ENCODE results near the gene PRR19.
"Not testable (repeated sequence)": the region's sequence is repeated elsewhere in the genome, so short reads cannot be mapped to it uniquely, and the experiment has no call there.

Gene PRR19

DNA sequence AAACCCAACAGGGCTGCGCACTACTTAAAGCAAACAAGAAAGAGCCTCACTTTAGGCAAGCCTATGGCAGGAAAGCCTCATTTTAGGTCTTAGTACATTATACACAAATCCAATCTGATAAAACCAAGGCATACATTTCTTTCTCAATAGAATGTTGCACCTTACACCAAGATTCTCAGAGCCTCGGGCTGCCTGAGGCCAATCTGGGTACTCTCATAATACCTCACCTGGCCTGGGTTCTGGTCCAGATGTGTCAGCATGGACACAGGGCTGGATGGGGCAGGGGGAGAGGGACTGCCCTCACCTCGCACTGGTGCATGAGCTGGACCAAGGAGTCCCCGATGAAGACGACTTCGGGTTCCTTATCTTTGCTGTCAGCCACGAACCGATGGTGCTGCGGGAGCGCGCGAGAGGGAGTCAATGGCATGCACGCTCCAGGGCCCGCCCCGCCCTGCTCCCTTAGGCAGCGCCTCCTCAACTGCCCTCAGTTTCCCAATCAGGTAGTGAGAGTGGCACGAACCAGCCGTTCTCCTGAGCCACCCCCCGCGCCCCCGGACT, at the start of gene PRR19:
Gene PRR19 (plus strand): TSS at position 487 of the 558 bp plus-strand sequence. CDS start 7,453 bp downstream, outside the sequence.
- FAIRE-seq (no peak), DNase-seq (ENCODE audit: extremely low spot score, insufficient read length, low read depth) (no peak)

GRCh38 chr19:42252365-42253244, 49.3 kb upstream of the PRR19 start:
- FAIRE-seq (peak; percentile 35), DNase-seq (ENCODE audit: extremely low spot score, insufficient read length, low read depth) (no peak)

GRCh38 chr19:42253245-42254088, 48.5 kb upstream of the PRR19 start:
- DNase-seq (ENCODE audit: extremely low spot score, insufficient read length, low read depth) (no peak), FAIRE-seq (peak; percentile 74)

DNA sequence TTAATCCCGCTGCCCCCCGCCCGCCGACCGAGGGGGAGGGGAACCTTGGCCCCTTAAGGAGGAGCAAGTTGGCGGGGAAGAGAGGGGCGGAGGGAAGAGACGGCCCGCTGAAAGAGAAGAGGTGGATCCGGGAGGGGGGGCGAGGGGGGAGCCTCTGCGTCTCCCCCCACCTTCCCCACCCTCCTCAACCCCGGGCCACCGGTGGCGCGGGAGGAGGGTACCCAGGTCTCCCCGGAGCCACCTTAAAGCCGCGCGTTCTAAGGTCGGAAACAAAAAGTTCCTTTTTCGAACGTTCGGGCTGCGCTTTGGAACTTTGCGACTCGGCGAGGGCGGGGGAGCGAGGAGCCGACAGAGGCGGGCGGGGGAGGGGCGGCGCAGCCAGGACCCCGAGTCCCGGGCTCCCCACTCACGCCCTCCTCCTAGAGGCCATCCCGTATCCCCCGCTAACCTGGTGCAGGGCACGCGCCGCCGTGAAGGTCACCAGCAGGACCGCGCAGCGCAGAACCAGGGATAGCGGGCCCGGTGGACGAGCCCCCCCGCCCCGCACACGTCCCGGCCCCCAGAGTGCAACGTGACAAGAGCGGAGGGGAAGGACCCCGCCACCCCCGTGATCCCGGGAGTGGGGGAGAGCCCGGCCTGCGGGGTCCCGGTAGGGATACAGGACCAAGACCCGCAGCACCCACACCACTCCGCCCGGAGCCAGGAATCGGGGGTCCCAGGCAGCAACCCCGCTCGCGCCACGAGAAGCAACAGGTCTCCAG, 47.7 kb upstream of the PRR19 start:
- DNase-seq (ENCODE audit: extremely low spot score, insufficient read length, low read depth) (no peak), FAIRE-seq (peak; percentile 53)

- DNase-seq (ENCODE audit: extremely low spot score, insufficient read length, low read depth) (peak; percentile 96), FAIRE-seq (peak; percentile 93)
Observed at GRCh38 chr19:42254850-42255765, 46.8 kb upstream of the PRR19 start, which contains the start of gene ERF. Gene ERF, minus strand, starts transcription at chr19:42255128. Its CDS starts 129 bp downstream, at chr19:42254999.

DNA sequence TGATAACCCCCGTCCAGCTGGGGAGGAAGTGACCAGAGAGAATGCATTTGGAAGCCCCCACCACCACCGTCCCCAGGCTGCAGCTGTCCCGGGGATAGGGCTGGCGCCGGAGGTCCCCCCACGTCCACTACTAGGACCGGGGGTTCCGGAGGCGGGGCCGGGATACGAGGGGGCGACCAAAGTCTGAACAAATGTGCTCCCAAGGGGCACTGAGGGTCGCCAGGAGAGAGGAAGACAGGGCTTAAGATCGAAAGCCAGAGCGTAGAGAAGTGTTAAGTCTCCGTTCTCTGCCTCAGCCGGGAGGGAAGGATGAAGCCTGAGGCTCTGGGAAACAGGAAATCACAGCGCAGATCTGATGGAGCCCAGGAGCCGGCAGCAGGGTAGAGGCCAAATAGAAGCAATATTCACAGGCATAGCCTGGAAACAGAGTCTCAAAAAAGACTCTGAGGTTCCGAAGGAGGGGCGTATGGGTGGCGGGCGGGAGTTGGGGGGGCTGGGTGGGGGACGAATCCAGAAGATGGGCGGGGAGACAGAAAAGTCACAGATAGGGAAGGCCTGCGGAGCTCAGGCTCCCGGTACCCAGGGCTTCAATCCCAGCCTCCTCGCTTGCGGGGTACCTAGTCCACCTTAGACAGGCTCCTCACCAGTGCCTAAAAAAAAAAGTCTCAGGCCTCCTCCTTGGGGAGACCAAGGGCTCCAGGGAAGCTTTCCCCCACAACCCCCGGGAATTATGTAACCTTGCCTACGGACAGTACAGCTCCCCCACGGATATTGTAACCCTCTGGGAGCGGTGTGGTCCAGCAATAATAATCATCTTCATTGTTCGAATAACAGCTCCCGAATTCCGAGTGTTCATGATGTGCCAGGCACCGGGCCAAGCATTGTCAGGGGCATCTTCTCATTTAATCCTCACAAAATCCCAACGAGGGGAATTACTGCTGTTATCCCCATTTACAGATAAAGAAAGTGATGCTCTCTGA, 45.9 kb upstream of the PRR19 start:
- no peak for DNase-seq (ENCODE audit: extremely low spot score, insufficient read length, low read depth)
- no peak for FAIRE-seq

GRCh38 chr19:42257842-42258241, 44.1 kb upstream of the PRR19 start:
- FAIRE-seq; DNase-seq (ENCODE audit: extremely low spot score, insufficient read length, low read depth): not testable (repeated sequence)

GRCh38 chr19:42261763-42262162, 40.2 kb upstream of the PRR19 start:
- no peak for DNase-seq (ENCODE audit: extremely low spot score, insufficient read length, low read depth)
- no peak for FAIRE-seq

DNA sequence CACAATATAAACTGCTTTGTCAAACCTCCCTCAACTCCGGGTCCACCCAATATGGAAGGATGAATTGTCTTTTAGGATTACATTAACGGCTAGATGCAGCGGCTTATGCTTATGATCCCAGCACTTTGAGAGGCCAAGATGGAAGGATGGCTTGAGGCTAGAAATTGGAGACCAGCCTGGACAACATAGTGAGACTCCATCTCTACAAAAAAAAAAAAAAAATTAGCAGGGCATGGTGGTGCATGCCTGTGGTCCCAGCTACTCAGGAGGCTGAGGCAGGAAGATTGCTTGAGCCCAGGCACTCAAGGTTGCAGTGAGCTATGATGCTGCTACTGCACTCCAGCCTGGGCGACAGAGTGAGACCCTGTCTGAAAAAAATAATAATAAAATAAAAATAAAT, 35.8 kb upstream of the PRR19 start:
- not testable (repeated sequence) for FAIRE-seq; DNase-seq (ENCODE audit: extremely low spot score, insufficient read length, low read depth)

GRCh38 chr19:42266928-42267603, 34.9 kb upstream of the PRR19 start:
- FAIRE-seq; DNase-seq (ENCODE audit: extremely low spot score, insufficient read length, low read depth): not testable (repeated sequence)

DNA sequence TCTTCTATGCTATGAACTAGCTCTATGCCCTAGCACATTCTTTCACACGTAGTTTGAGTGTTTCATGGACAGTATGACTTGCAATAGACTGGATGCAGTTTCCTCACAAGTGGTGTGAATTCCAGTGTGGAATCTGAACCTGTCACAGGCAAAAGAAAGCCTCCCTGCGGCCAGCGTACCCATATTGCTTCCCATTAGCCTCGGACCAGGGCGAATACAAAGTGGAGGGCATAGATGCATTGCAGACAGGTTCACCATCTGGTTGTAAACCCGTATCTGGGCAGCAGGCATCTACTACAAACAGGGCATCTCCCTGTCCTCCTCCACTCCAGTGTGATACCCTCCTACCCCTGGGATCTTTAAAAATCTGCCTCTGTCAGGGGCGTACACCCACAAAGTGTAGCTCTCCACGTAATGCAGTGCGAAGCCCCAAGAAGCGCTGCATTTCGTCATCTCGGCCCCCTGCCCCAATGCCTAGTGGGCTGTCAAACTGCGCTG, 34.2 kb upstream of the PRR19 start:
- no peak for FAIRE-seq
- no peak for DNase-seq (ENCODE audit: extremely low spot score, insufficient read length, low read depth)

GRCh38 chr19:42268142-42268703, 33.7 kb upstream of the PRR19 start:
- FAIRE-seq (no peak), DNase-seq (ENCODE audit: extremely low spot score, insufficient read length, low read depth) (peak; percentile 82)

DNA sequence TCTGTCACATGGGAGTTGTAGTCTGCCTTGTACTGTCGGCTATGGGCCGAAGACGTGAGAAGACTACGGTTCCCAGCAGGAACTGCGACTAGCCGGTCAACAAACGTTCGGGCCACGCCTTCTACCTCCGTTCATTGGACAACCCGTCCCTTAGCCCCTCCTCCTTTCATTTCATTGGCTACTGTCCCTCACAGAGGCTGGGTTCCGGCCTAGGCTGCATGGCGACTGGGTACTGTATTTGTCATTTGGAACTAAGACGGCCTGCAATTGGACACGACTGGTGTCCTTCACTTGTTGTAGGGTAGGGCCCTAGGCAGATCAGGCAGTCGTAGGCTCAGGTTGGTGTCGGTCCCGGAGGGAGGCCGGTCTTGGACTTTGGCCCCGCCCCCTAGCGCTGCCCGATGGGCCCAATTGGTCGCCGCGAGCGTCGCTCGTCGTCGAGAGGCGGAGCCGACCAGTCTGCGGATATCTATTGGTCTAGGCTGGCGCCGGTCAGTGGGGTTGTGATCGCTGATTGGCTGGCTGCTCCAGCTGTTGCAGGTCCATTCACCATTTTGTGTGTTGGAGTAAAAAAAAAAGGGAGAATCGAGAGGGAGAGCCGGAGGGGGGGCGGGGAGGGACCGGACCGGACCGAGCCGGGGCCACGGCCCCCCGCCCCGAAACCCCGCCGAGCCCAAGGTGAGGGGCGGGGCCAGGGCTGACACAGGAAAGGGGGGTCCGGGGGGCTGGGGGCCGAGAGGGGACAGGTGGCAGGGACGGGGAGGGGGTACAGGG, 33.0 kb upstream of the PRR19 start, which contains the start of gene CIC:
Gene CIC (plus strand): TSS at position 549 of the 774 bp plus-strand sequence. CDS start 2,532 bp downstream, outside the sequence.
- peak; percentile 100 for FAIRE-seq

GRCh38 chr19:42269478-42270345, 32.2 kb upstream of the PRR19 start:
- FAIRE-seq (no peak), DNase-seq (ENCODE audit: extremely low spot score, insufficient read length, low read depth) (no peak)

More for the DNA sequence above, 33.0 kb upstream of the PRR19 start, which contains the start of gene CIC:
- peak; percentile 81 for DNase-seq (ENCODE audit: extremely low spot score, insufficient read length, low read depth)

All from GM18507 (cell line).